Measurements from ENCODE around the gene DCST2.

The DCST2 gene

GRCh38 chr1:155033524-155033923 is at the start of gene DCST2, which contains the start of gene DCST1:
DCST2 (minus strand) TSS chr1:155033781; CDS start chr1:155033701, 80 bp downstream.
DCST1 (plus strand) TSS chr1:155033824; CDS start chr1:155034037, 213 bp downstream.
- DNase-seq: no peak

DNA sequence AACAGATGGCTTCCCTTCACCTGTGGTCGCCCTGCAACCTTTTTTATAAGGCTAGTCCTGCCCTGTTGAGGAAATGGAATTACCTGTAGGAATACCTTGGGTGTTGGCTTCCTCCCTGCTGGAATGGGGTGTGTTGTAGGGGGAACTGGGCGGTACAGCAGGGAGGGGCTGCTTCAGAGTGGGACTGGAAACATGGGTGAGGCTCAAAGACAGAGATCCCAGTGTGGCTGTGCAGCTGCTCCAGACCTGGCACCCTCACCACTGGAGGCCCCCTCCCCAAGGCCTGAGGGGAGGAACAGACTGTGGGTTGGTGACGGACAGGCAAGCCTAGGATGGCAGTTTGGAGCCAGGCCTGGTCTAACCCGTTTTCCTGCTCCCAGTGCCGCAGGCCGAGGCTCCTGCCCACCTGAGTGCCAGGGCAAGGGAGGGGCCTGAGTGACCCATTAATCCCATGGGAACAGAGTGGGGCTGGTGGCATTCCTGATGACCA is 49.5 kb upstream of the DCST2 start:
- DNase-seq: no peak

DNA sequence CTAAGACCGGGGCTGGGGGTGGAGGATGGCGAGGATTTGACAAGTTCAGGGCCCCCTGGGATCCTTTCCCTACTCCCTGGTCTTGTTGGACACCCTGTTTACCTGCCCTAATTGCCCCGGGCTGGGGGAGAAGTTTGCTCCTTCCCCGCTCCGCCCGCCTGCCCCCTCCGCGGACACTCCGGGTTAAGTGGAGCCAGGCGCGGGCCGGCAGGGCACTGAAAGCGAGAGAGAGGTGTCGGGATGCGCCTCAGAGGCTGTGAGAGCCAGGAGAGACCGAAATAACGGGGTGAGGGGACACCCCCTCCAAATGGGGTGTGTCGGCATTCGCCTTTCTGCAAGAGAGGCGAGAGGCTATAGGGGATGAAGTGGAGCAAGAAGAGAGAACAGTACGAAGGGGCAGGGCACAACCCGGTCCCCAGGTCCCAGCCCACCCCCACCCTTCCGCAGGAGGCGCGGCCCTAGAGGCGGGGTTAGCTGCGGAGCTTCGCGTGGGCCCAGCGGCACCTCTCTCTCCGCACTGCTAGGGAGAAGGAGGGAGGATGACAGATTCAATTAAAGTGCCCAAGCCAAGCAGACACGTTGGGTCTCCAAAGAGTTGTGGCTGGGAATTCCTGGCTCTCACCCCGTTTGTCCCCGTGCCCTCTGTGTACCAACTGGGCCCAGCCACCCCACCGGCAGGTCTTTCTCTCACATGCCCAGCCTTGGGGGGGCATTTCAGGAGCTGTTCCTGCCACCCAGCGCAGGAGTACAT is 48.9 kb upstream of the DCST2 start:
- no peak for DNase-seq

GRCh38 chr1:155081472-155082300 is 48.1 kb upstream of the DCST2 start:
- DNase-seq: no peak

- peak; percentile 94 for DNase-seq
Observed at GRCh38 chr1:155080312-155081228, 47.0 kb upstream of the DCST2 start.

DNA sequence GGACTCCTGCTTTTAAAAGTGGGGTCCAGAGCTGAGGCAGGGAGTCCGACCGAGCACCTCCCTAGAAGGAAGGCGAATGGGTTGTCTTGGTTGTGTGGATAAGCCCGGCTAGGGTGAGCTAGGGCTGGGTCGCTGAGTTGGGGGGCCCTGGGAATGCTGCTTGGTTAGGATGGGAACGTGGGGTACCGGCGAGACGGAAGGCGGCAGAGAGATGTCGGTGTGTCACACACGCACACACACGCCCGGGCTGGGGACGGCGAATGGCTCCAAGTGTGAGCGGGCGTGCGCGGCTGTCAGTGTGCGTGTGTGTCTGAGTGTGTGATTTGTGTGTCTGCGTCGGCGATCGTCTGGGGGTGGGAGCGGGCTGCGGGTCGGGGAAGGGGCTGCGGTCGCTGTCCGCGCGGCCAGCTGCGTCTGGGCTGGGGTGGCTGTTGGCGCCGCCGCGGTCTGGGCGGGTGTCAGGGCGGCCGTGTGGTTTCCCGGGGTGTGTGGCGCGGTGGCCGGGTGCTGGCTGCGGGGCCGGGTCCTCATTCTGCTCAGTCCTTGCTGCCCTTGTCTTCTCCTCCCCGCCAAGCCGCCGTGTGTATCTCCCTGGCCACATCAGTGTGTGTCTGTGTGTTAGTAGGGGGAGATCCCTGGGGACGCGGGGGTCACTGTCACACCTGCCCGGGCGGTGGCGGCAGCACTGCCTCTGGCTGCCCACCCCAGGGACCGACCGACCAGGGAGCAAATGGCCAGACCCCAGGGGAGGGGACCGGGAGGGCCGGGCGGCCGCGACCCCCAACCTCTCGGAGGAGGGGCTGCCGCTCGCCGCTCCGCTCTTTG is 46.1 kb upstream of the DCST2 start:
- DNase-seq: no peak

DNA sequence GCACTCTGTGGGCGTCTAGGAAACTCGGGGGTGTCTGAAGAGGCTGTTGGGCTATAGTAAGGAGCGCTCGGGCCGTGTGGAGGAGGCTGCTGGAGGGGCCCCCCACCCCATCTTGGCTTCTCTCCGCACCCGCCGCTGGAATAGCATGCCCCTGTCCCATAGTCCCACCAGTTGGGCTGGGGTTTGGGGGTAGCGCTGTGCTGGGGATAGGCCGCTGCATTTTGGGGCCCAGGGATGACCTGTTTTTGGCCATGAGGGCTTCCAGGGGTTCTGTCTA is 45.6 kb upstream of the DCST2 start:
- DNase-seq: no peak

GRCh38 chr1:155078469-155079209 is 45.1 kb upstream of the DCST2 start, which contains the start of gene EFNA3:
EFNA3 (plus strand) TSS chr1:155078837; CDS start chr1:155078942, 105 bp downstream.
- DNase-seq: peak; percentile 48

- no peak for DNase-seq
Observed at GRCh38 chr1:155077758-155078445, 44.3 kb upstream of the DCST2 start.

- no peak for DNase-seq
Observed at GRCh38 chr1:155077346-155077745, 43.8 kb upstream of the DCST2 start.

- no peak for DNase-seq
Observed at GRCh38 chr1:155076371-155076770, 42.8 kb upstream of the DCST2 start.

GRCh38 chr1:155075535-155075934 is 42.0 kb upstream of the DCST2 start:
- DNase-seq: no peak

DNA sequence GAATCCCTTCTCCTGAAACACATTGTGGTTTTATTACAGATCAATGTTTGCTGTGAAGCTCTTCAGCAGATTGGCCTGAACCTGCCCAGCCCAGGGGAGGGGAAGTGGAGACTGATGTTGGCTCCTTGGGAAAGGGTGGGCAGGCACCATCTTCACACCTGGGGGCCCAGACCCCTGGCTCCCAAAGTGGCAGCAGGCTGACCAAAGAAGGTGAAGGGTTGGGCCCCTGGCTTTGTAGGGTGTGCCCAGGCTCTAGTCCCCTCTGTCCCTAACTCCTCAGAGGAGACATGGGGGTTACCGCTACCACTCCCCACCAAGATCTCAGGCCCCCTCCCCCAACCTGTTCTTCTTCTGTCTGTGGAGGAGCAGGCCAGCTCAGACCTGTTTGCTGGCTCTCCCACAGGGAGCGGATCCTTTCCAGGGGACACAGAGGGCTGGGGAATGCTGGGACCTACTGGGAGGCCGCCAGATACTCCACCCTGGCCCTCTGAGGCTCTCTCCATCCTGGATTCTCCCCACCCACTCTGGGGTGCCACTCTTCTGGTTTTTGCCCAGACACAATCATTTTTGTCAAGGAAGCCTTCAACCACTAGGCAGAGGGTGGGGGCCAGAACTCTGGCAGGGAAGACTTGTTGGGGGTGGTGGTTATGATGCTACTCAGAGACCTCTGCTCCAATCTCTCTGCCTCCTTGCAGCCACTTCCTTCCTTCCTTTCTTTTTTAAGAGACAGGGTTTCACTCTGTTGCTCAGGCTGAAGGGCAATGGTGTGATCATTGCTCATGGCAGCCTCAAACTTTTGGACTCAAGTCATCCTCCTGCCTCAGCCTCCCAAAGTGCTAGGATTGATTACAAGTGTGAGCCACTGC is 40.0 kb upstream of the DCST2 start:
- no peak for DNase-seq

GRCh38 chr1:155072531-155073289 is 39.1 kb upstream of the DCST2 start:
- no peak for DNase-seq

- no peak for DNase-seq
Observed at GRCh38 chr1:155071701-155072100, 38.1 kb upstream of the DCST2 start.

DNA sequence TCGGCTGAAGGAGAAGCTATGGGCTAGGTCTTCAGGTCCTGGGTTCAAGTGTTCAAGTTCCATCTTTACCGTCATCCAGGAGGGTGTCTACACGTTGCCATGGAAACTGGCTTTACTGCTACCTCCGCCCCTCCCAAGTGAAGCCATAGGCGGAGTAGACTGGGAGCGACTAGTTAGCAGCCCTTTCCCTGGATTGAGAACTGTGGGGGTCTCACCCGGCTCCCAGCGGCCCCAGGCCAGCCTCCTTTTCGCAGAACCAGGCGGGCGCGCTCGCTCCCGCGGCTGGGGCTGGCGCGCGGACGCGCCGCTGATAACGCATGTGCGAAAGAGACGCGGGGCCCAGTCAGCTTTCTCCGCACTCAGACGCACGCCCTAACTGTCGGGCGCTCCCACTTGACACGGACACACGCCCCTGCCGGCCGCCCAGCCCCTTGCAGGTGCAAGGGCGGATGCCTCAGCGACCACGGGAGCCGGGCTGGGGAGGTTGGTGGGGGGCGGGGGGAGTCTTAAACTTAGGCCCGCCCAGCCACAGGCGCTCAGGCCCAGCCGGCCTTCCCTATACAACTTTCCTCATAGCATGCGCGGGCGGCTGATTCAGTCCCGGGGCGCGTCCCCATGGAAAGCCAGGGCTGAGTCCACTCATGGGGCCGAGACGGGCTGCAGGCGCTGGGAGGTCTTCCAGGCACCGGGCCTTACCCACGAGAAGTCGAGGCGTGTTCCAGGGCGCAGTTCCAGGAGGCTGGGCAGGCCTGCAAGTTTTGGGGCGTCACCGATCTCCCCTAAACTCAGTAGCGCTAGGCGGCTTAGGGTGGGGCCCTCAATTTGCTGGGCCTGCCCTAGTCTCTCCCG is 37.4 kb upstream of the DCST2 start:
- DNase-seq: peak; percentile 40

DNA sequence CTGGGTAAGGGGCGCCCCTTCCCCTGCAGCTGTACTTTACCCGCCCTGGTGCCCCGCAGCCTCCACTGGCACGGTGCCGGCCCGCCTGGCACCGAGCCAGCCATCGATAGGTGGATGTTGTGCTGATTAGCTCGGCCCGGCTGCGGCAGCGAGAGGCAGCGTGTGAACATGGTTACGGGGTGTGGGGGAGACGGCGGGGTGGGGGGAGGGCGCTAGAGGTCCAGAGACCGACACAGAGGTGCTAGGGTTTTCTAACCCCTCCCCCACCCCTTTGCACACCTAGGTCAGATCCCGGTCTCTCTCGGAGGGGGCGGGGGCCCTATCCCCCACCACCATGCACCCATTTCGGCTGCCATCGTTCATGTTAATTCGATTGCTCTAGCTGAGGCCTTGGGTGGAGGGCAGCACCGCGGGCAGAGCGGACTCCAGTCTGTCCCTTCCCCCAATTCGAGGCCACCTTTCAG is 36.6 kb upstream of the DCST2 start:
- DNase-seq: no peak

Data from NCI-H1694 treated with DMSO at 0.1 percent for 48 hours (cell line).